Ovary (tissue), 9 donors: ENCODE results near the gene MCTP1. TPM values are rescaled to one million over a fixed set of nuclear protein-coding genes. Genes with fewer than 3 reads are reported as not detected.

Experiments
- DNase-seq, 5 donors: peaks; one replicate each; pipeline ENCODE4 v3.0.0-alpha.2; 2019 to 2020
- H3K27ac ChIP-seq, 2 donors: fragments of 200-600 bp; one replicate each; pipeline versions ENCODE4 v1.5.1 to v1.8.0; 2019 to 2022
- H3K27me3 ChIP-seq: fragments of 200-600 bp; one replicate; pipeline ENCODE4 v1.8.0; 2022
- H3K36me3 ChIP-seq: fragments of 200-600 bp; sonication (generic); one replicate; pipeline ENCODE4 v1.5.1; 2019
- H3K4me1 ChIP-seq: one replicate; pipeline ENCODE4 v1.8.1; 2013; ENCODE audit warnings: mild to moderate bottlenecking, moderate library complexity; ENCODE audit not compliant: insufficient read depth
- H3K4me3 ChIP-seq: fragments of 200-600 bp; sonication (generic); one replicate; pipeline ENCODE4 v1.5.1; 2017
- H3K9me3 ChIP-seq, 2 donors: fragments of 200-600 bp in 1 of 2; sonication (generic) in 1 of 2; one replicate each; pipeline versions ENCODE4 v1.5.1 to v1.8.1; 2013 to 2019; ENCODE audit warnings: mild to moderate bottlenecking in 1 of 2, moderate library complexity in 1 of 2
- CTCF ChIP-seq, 3 donors: fragments of 450-650 bp in 2 of 3; fragments of 200-600 bp in 1 of 3; IDR thresholded peaks; one replicate each; pipeline versions ENCODE4 v1.5.1 to v1.8.0; 2016 to 2022; ENCODE audit warnings: antibody characterized with exemption in 3 of 3, mild to moderate bottlenecking in 1 of 3
- EP300 ChIP-seq: sonication (generic); formaldehyde crosslinking; IDR thresholded peaks from one replicate; pipeline ENCODE4 v1.6.1; 2017; ENCODE audit warnings: antibody characterized with exemption
- POLR2A ChIP-seq: fragments of 450-650 bp; IDR thresholded peaks from one replicate; pipeline ENCODE4 v1.6.1; 2017; ENCODE audit warnings: antibody characterized with exemption, mild to moderate bottlenecking, moderate library complexity
- WGBS, 3 donors: extraction: QIAGEN DNeasy Blood & Tissue Kit in 1 of 3; methylation state at CpG; one replicate each; pipeline versions ENCODE4 v1.1.5 to v1.1.7; 2013 to 2017; 5-methylcytosine and 5-hydroxymethylcytosine counted together
- intact Hi-C, 4 donors: fragments of 100-400 bp; cut with DNase I; formaldehyde crosslinking; loops; one replicate each; pipeline versions ENCODE4 v1.11.0 to v1.15.1; 2022 to 2023
- polyA plus RNA-seq, 2 donors: library from polyadenylated mRNA; stranded (reverse); fragments of 200-250 nt in 1 of 2; fragments of 350-450 nt in 1 of 2; fragmentation: Illumina TruSeq in 1 of 2; extraction: RNeasy Lipid Tissue Mini Kit (QIAGEN cat#74804) in 1 of 2; gene quantifications; one replicate each; pipeline ENCODE4 v1.2.3, GENCODE V29; 2013 to 2014
- total RNA-seq, 7 donors: library from RNA; depleted of rRNA in 2 of 7; stranded (reverse); fragments of >200 nt in 2 of 7; fragmentation: NEBNext Ultra II Directional in 3 of 7; extraction: Animal tissue kit (Norgen Biotek cat#: 25700) in 3 of 7; gene quantifications; one replicate each; pipeline versions ENCODE4 v1.1.0 to v1.2.4, GENCODE V29; 2016 to 2023
- donor health status: DM: no; HTN: no; CAD: no; lungs with moderate emphysema.
- donor health status: DM: no; HTN: no; CAD: no.
- donor health status: Bipolar disorder and iron deficiency.
- donor health status: DM: yes; HTN: yes; CAD: no.
- donor health status: DM: no; HTN: no; CAD: no.
- donor health status: DM: yes; HTN: yes; CAD: no.

MCTP1 gene
- total and polyA plus RNA-seq, 9 donors: 1.7 to 11.4 (median 5.0) TPM

DNA sequence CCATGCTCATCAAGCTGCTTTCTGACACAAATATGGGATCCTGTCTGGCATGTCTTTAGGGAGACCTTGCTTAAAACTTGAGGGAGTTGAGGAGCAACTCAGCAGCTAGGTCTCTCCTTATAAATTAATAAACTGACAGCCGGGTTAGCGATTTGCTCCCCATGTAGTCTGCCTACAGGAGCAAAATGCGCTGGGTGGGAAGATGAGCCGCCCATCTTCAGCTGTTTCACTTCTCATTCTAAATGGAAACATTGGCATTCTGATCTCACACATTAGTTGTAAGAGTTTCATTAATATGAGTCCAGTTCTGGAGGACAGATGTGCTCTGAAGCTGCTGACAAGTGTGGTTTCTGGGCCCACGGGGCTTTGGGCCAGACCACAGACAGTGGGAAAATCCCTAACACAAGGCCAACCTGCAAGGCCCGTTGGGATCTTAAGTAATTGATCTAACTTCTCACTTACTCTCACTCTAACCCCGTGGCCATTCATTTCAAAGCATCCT, 197.0 kb downstream of the MCTP1 start:
- no peak for TF ChIP-seq CTCF (IDR thresholded peaks at IDR 0.05)
- TF ChIP-seq POLR2A: no peak
- TF ChIP-seq EP300: no peak
- intact Hi-C loops: no loop called here
- Histone ChIP-seq H3K4me1 (no peaks in the 10 kb centered on the region), H3K36me3 (no peaks in the 10 kb centered on the region), H3K27ac (no peak overlapping the region), H3K4me3 (no peak overlapping the region), H3K27me3 (no peaks in the 10 kb centered on the region), H3K9me3 (no peaks in the 10 kb centered on the region)
- DNase-seq: no peak
- WGBS, 3 donors: 70 to 85% (median 72%) methylated on average over 7 of the region's 7 CpGs

GRCh38 chr5:95086927-95087815, 197.7 kb downstream of the MCTP1 start:
- TF ChIP-seq CTCF (IDR thresholded peaks at IDR 0.05) (no peak), EP300 (no peak), POLR2A (no peak)
- 66 to 80% (median 71%) methylated on average over 6 of the region's 6 CpGs for WGBS, 3 donors

GRCh38 chr5:95084757-95085156, 200.1 kb downstream of the MCTP1 start:
- H3K36me3 ChIP-seq: no peaks in the 10 kb centered on the region
- intact Hi-C loops: no loop called here
- no peak overlapping the region for H3K27ac ChIP-seq
- no peak for DNase-seq
- H3K9me3 ChIP-seq: no peaks in the 10 kb centered on the region
- no peaks in the 10 kb centered on the region for H3K27me3 ChIP-seq
- no peak for TF ChIP-seq CTCF (IDR thresholded peaks at IDR 0.05)
- no peak for TF ChIP-seq POLR2A
- TF ChIP-seq EP300: no peak
- H3K4me3 ChIP-seq: no peak overlapping the region
- H3K4me1 ChIP-seq: no peaks in the 10 kb centered on the region

More at GRCh38 chr5:95086927-95087815, 197.7 kb downstream of the MCTP1 start:
- H3K27ac ChIP-seq: no peak overlapping the region
- no peaks in the 10 kb centered on the region for H3K4me1 ChIP-seq
- no peaks in the 10 kb centered on the region for H3K27me3 ChIP-seq
- no peaks in the 10 kb centered on the region for H3K9me3 ChIP-seq
- intact Hi-C loops: no loop called here
- DNase-seq: no peak
- H3K4me3 ChIP-seq: no peak overlapping the region
- no peaks in the 10 kb centered on the region for H3K36me3 ChIP-seq

GRCh38 chr5:95083606-95084005, 201.3 kb downstream of the MCTP1 start:
- no peak overlapping the region for H3K4me3 ChIP-seq

More at GRCh38 chr5:95083606-95084005, 201.3 kb downstream of the MCTP1 start:
- intact Hi-C loops: no loop called here
- Histone ChIP-seq H3K27ac (no peak overlapping the region), H3K36me3 (no peaks in the 10 kb centered on the region), H3K27me3 (no peaks in the 10 kb centered on the region), H3K4me1 (no peaks in the 10 kb centered on the region), H3K9me3 (no peaks in the 10 kb centered on the region)
- TF ChIP-seq CTCF (IDR thresholded peaks at IDR 0.05) (no peak), POLR2A (no peak), EP300 (no peak)
- no peak for DNase-seq
- 71 to 76% (median 75%) methylated on average over 3 of the region's 3 CpGs for WGBS, 3 donors
